Pulmonary artery endothelial cell (primary cell): ENCODE measurements around the gene OSTM1. TPM values are rescaled to one million over a fixed set of nuclear protein-coding genes. Genes with fewer than 3 reads are reported as not detected.

Experiments used
- DNase-seq: peaks from one replicate; pipeline ENCODE4 v3.0.0-alpha.2; 2011; ENCODE audit warnings: low read depth, low spot score
- total RNA-seq: library from RNA; depleted of rRNA; stranded (reverse); fragments of >200 nt; gene quantifications from 2 replicates; pipeline ENCODE4 v1.2.3, GENCODE V29; 2014

OSTM1 gene
- total RNA-seq, 1 donor from 2014 or later, result 18.4 TPM

GRCh38 chr6:108102965-108103364 is 28.4 kb upstream of the OSTM1 start:
- no peak for DNase-seq

- no peak for DNase-seq
Measured at GRCh38 chr6:108100003-108100402, 25.5 kb upstream of the OSTM1 start.

GRCh38 chr6:108097882-108098281 is 23.3 kb upstream of the OSTM1 start:
- no peak for DNase-seq

- no peak for DNase-seq
Measured at GRCh38 chr6:108093781-108094300, 19.3 kb upstream of the OSTM1 start.

- DNase-seq, result no peak
Measured at GRCh38 chr6:108091288-108091687, 16.7 kb upstream of the OSTM1 start.

GRCh38 chr6:108083349-108083748 is 8.8 kb upstream of the OSTM1 start:
- DNase-seq, result no peak

GRCh38 chr6:108082539-108082938 is 8.0 kb upstream of the OSTM1 start:
- no peak for DNase-seq

- no peak for DNase-seq
Measured at GRCh38 chr6:108080010-108080780, 5.7 kb upstream of the OSTM1 start.

GRCh38 chr6:108078191-108078590 is 3.6 kb upstream of the OSTM1 start:
- DNase-seq, result no peak

- no peak for DNase-seq
Measured at GRCh38 chr6:108074057-108074358, 533 bp downstream of the OSTM1 start.

- no peak for DNase-seq
Measured at GRCh38 chr6:108071736-108072276, 2.7 kb downstream of the OSTM1 start.

- no peak for DNase-seq
Measured at GRCh38 chr6:108068618-108069017, 5.9 kb downstream of the OSTM1 start.

GRCh38 chr6:108068182-108068581 is 6.4 kb downstream of the OSTM1 start:
- DNase-seq, result no peak

- no peak for DNase-seq
Measured at GRCh38 chr6:108052706-108053105, 21.8 kb downstream of the OSTM1 start.

- no peak for DNase-seq
Measured at GRCh38 chr6:108051481-108051880, 23.1 kb downstream of the OSTM1 start.

GRCh38 chr6:108039681-108040080 is 34.9 kb downstream of the OSTM1 start:
- no peak for DNase-seq

GRCh38 chr6:108036884-108037283 is 37.7 kb downstream of the OSTM1 start:
- no peak for DNase-seq

GRCh38 chr6:108031968-108032367 is 42.6 kb downstream of the OSTM1 start:
- DNase-seq, result no peak

- DNase-seq, result no peak
Measured at GRCh38 chr6:108030211-108030610, 44.3 kb downstream of the OSTM1 start.

- no peak for DNase-seq
Measured at GRCh38 chr6:108029226-108029921, 45.2 kb downstream of the OSTM1 start.

GRCh38 chr6:108027594-108027993 is 46.9 kb downstream of the OSTM1 start:
- DNase-seq, result no peak

GRCh38 chr6:108027056-108027455 is 47.5 kb downstream of the OSTM1 start:
- DNase-seq, result no peak
